Fibroblast of peridontal ligament (primary cell): ENCODE results near the gene STK24.
A peak's percentile ranks its signal among the peaks of the same experiment; 100 is the strongest.

Experiments
- DNase-seq: peaks from one replicate; pipeline ENCODE4 v3.0.0-alpha.2; 2010; ENCODE audit errors: extremely low read depth

Gene STK24

GRCh38 chr13:98534821-98535220 lies 42.1 kb downstream of the STK24 start:
- DNase-seq = no peak

DNA sequence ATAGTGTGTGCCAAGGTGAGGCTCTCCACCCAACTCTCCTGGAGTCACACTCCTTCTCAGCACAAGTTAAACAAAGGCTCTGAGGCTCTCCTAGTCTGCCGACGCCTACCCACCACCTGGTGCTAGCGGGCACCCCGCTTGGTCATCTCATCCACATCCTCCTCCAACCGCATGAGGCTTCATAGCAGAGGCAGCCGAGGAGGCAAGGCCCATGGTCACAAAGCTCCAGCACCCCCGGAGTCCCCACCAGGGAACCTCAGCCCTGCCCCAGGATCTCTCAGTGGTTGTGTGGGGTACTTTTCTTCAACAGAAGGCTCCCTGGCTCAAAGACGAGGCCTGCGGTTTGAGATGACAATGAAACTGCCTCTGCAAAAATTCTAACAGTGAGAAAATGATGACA lies 43.0 kb downstream of the STK24 start:
- no peak for DNase-seq

GRCh38 chr13:98532254-98532653 lies 44.7 kb downstream of the STK24 start:
- DNase-seq = no peak

GRCh38 chr13:98530217-98530616 lies 46.7 kb downstream of the STK24 start:
- DNase-seq = no peak

DNA sequence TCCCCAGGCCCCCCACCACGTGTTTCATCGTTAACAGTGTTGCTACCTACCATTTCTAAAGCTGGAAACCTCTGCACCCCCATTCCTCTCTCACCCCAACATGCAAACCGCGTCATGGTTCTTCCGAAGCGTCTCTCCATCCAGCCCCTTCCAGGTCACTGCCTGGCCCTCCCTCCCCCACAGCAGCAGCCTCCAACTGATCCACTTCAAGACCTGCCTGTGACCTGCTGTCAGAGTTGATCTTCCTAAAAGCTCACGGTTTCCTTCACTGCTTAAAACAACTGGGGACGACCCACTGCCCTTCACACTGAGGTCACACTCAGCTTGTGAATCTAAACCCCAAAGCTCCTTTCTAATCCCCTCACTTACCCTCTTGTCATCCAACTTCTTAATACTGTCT lies 47.7 kb downstream of the STK24 start:
- DNase-seq = no peak

DNA sequence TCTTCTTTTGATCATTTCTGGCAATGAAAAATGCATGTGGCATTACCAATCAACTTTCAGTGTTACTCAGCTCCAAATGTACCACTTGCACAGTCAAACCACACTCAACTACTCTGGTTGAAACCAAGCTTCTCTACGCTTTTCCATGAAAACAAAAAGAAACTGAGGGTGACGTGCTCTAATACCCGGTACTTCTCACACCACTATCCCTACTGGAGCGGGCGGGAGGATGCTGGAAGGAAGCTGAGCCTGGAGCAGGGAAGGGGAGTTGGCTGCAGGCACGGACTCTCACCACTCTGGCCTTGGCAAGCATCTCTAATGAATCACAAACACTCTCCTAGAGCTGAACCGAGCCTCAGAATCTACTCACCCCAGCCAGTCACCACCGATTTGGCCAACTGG lies 48.2 kb downstream of the STK24 start:
- peak; percentile 40 for DNase-seq

- no peak for DNase-seq
These were observed 49.4 kb downstream of the STK24 start for GRCh38 chr13:98527526-98527925.

GRCh38 chr13:98526182-98526512 lies 50.8 kb downstream of the STK24 start:
- DNase-seq = no peak

DNA sequence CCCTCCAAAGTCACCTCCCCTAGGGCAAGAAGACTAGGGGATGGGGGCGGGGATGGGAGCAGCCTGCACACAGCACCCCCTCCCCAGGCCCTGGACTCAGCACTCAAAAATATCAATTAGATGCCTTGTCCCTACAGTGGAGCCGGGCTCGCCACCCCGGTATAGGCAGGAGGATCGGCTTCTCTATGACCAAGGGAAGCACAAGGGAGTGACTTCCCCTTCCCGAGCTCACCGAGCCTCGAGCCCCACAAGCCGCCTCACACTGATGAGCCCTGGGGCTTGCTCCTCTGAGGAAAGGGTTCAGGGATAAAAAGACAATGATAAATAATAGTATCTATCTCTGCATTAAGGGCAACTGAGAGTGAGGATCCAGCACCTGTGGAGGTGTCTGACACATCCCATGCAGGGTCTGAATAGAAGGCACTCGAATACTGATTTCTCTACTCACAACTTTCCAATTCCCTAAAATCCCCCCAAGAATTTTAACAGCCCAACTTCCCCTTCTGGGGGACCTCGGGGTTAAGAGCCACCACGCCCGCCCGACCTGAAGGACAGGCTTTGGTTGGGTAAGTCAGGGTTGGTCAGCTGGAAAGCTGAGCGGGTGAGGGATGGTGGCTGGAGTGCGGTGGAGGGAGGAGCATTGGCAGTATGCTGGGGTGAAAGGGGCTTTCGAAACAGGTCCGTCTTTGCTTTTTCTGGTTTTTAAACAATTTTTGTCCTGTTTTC lies 51.3 kb downstream of the STK24 start:
- no peak for DNase-seq

- no peak for DNase-seq
These were observed 52.1 kb downstream of the STK24 start for GRCh38 chr13:98524793-98525192.

GRCh38 chr13:98524391-98524790 lies 52.5 kb downstream of the STK24 start:
- DNase-seq = no peak

GRCh38 chr13:98523455-98524102 lies 53.3 kb downstream of the STK24 start:
- DNase-seq = no peak

- DNase-seq = no peak
These were observed 54.5 kb downstream of the STK24 start for GRCh38 chr13:98522371-98522770.

DNA sequence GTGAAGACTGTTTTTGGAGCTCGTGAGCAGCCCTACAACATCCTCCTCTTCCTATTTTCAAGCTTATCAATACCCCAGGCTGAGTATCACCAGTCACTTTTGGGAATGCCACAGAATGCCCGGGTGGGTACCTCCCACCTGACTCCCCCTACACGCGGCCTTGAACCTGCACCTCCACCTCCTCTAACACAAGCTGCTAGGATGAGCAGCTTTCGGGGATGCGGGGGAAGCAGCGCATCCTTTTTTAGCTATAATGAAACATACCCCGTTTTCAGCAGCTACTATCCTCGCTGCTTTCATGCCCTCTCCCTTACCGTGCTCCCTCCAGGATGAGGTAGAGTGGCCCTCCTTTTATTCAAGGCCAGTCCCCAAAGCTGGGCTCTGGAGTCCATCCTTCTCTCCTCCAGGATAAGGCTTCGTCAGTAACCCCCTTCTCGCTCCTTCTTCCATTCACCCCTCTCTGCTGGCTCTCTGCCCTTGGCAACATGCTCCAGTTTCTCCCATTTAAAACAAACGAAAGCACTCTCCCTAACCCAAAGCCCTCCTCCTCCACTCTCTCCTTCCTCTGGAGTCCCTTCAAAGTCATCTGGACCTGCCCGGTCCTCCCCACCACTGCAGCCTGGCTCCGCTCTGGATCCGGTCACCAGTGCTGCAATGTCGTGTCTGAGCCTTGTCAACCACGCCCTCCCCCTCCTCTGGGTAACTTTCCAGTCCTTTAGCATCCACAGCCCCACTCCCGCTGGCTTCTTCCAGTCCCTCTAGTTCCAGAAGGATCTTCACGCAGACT lies 55.3 kb downstream of the STK24 start:
- DNase-seq = no peak

- DNase-seq = no peak
These were observed 56.0 kb downstream of the STK24 start for GRCh38 chr13:98520674-98521449.

- no peak for DNase-seq
These were observed 56.9 kb downstream of the STK24 start for GRCh38 chr13:98519976-98520375.

DNA sequence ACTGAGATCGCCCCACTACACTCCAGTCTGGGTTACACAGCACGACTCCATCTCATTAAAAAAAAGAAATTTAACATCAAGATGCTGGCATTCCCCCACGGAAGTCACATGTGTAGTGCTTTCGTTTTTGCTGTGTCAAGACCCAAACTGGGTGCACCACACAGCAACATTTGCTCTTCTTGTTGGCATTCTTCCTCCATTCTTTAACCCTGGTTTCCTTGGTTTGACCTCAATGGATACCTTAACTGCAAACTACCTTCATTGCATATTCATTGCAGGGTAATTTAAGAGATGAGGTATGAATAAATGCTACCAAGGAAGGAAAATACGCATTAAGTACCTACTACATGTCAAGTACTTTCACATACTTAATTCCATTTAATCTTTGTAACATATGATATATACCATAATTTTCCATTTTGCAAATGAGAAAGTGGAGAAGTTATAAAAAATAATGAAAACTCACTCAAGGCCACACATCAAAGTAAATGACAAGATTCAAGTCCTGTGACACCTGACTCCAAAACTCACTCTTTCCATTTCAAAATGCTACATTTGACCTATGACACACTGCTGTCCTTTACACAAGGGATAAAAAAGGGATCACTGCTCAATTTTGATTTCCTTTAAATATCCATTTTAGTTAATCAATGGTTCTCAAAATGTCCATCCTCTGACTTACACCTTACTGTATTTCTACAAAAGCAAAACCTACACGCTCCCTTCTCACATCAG lies 59.2 kb downstream of the STK24 start:
- DNase-seq = no peak

- no peak for DNase-seq
These were observed 61.0 kb downstream of the STK24 start for GRCh38 chr13:98515818-98516465.

GRCh38 chr13:98514288-98514687 lies 62.6 kb downstream of the STK24 start:
- DNase-seq = no peak

- DNase-seq = no peak
These were observed 63.1 kb downstream of the STK24 start for GRCh38 chr13:98513837-98514236.
